Metanephros (tissue), 1 donor: ENCODE results near the gene ARHGAP18. TPM values are rescaled to one million over a fixed set of nuclear protein-coding genes. Genes with fewer than 3 reads are reported as not detected.

Experiments
- total RNA-seq: library from RNA; depleted of rRNA; stranded (reverse); fragments of >200 nt; gene quantifications from one replicate; pipeline ENCODE4 v1.2.3, GENCODE V29; 2014

ARHGAP18 gene
- total RNA-seq = 22.8 TPM

GRCh38 chr6:129709769-129710449 lies at the start of gene ARHGAP18:
Gene ARHGAP18, minus strand, starts transcription at chr6:129710177. Its CDS starts 41 bp downstream, at chr6:129710136.

Other genes with a start within 250 kb of the ARHGAP18 start
- gene TMEM244, start 151.1 kb upstream of the ARHGAP18 start, total RNA-seq = not detected